Trophoblast cell (in vitro differentiated cells and primary cell): ENCODE results near the gene MSRB1.

Experiments used
- DNase-seq, 2 donors: peaks; one replicate each; pipeline ENCODE4 v3.0.0-alpha.2; 2016
- H2AFZ ChIP-seq: 2 replicates; pipeline ENCODE4 v1.6.1; 2013; ENCODE audit warnings: low read length, moderate library complexity, mild to moderate bottlenecking; ENCODE audit not compliant: insufficient read depth, poor library complexity
- H2AK5ac ChIP-seq: 2 replicates; pipeline ENCODE4 v1.6.1; 2013; ENCODE audit warnings: mild to moderate bottlenecking, low read length
- H2BK120ac ChIP-seq: 2 replicates; pipeline ENCODE4 v1.6.1; 2013; ENCODE audit warnings: low read length, mild to moderate bottlenecking, moderate library complexity; ENCODE audit not compliant: insufficient read depth, poor library complexity
- H2BK12ac ChIP-seq: 2 replicates; pipeline ENCODE4 v1.6.1; 2013; ENCODE audit warnings: mild to moderate bottlenecking, low read length, moderate library complexity
- H2BK5ac ChIP-seq: 2 replicates; pipeline ENCODE4 v1.6.1; 2013; ENCODE audit warnings: low read length, low read depth, moderate library complexity, mild to moderate bottlenecking; ENCODE audit not compliant: poor library complexity
- H3K14ac ChIP-seq: 2 replicates; pipeline ENCODE4 v1.6.1; 2013; ENCODE audit warnings: mild to moderate bottlenecking, low read length
- H3K18ac ChIP-seq: 2 replicates; pipeline ENCODE4 v1.6.1; 2013; ENCODE audit warnings: mild to moderate bottlenecking, low read length
- H3K23ac ChIP-seq: 2 replicates; pipeline ENCODE4 v1.6.1; 2013; ENCODE audit warnings: low read length
- H3K27ac ChIP-seq: 2 replicates; pipeline ENCODE4 v1.5.1; 2013; ENCODE audit warnings: low read depth, mild to moderate bottlenecking, inconsistent platforms, low read length, moderate library complexity
- H3K27me3 ChIP-seq: 2 replicates; pipeline ENCODE4 v1.6.1; 2013; ENCODE audit warnings: inconsistent platforms, mild to moderate bottlenecking, low read length, moderate library complexity; ENCODE audit not compliant: insufficient read depth
- H3K36me3 ChIP-seq, 2 experiments: 1 replicate in 1 of 2; 2 replicates in 1 of 2; pipeline ENCODE4 v1.6.1; 2013; ENCODE audit warnings: low read length in 2 of 2, mild to moderate bottlenecking in 2 of 2, moderate library complexity in 1 of 2; ENCODE audit not compliant: insufficient read depth in 2 of 2, control insufficient read depth in 1 of 2
- H3K4ac ChIP-seq: 2 replicates; pipeline ENCODE4 v1.6.1; 2013; ENCODE audit warnings: low read depth, mild to moderate bottlenecking, low read length, moderate library complexity
- H3K4me1 ChIP-seq, 2 experiments: 1 replicate in 1 of 2; 2 replicates in 1 of 2; pipeline ENCODE4 v1.6.1; 2013; ENCODE audit warnings: low read length in 2 of 2, mild to moderate bottlenecking in 2 of 2, moderate library complexity in 1 of 2; ENCODE audit not compliant: insufficient read depth in 2 of 2, control insufficient read depth in 1 of 2
- H3K4me2 ChIP-seq: 2 replicates; pipeline ENCODE4 v1.6.1; 2013; ENCODE audit warnings: inconsistent platforms, mild to moderate bottlenecking, low read length, moderate library complexity
- H3K4me3 ChIP-seq: 2 replicates; pipeline ENCODE4 v1.5.1; 2013; ENCODE audit warnings: mild to moderate bottlenecking, low read depth, low read length, inconsistent platforms
- H3K79me1 ChIP-seq: one replicate; pipeline ENCODE4 v1.6.1; 2013; ENCODE audit warnings: low read length
- H3K79me2 ChIP-seq: 2 replicates; pipeline ENCODE4 v1.6.1; 2013; ENCODE audit warnings: low read length, mild to moderate bottlenecking; ENCODE audit not compliant: control insufficient read depth, insufficient read depth, poor library complexity
- H3K9ac ChIP-seq: 2 replicates; pipeline ENCODE4 v1.6.1; 2013; ENCODE audit warnings: mild to moderate bottlenecking, low read length
- H3K9me3 ChIP-seq: 2 replicates; pipeline ENCODE4 v1.6.1; 2013; ENCODE audit warnings: low read depth, mild to moderate bottlenecking, control low read depth, inconsistent platforms, low read length; ENCODE audit not compliant: insufficient read depth
- H4K12ac ChIP-seq: 2 replicates; pipeline ENCODE4 v1.6.1; 2013; ENCODE audit warnings: low read depth, mild to moderate bottlenecking, low read length, moderate library complexity
- H4K8ac ChIP-seq: 2 replicates; pipeline ENCODE4 v1.6.1; 2013; ENCODE audit warnings: low read depth, mild to moderate bottlenecking, low read length, moderate library complexity
- H4K91ac ChIP-seq: one replicate; pipeline ENCODE4 v1.6.1; 2013; ENCODE audit warnings: low read depth, mild to moderate bottlenecking, low read length, moderate library complexity
- WGBS: extraction: QIAGEN DNeasy Blood & Tissue Kit; methylation state at CpG from one replicate; pipeline ENCODE4 v1.1.7; 2013; ENCODE audit warnings: missing lambda C conversion rate; ENCODE audit not compliant: insufficient read length, insufficient coverage; ENCODE audit errors: extremely low coverage; 5-methylcytosine and 5-hydroxymethylcytosine counted together

MSRB1 gene

GRCh38 chr16:1914988-1915387 is 28.0 kb downstream of the MSRB1 start:
- Histone ChIP-seq H2BK12ac (no peak overlapping the region), H3K18ac (no peak overlapping the region), H3K36me3 (no peaks in the 10 kb centered on the region), H4K12ac (no peak overlapping the region), H3K27ac (no peak overlapping the region), H3K4ac (no peak overlapping the region), H2BK5ac (no peak overlapping the region), H2AK5ac (no peak overlapping the region), H3K79me2 (no peaks in the 10 kb centered on the region), H3K9ac (no peak overlapping the region), H3K14ac (no peak overlapping the region), H3K4me2 (no peak overlapping the region), H2AFZ (no peak overlapping the region), H4K8ac (no peak overlapping the region), H3K79me1 (no peaks in the 10 kb centered on the region), H3K9me3 (peaks cover 5% of the 10 kb centered on the region), H3K4me3 (no peak overlapping the region), H3K27me3 (peaks cover 42% of the 10 kb centered on the region), H2BK120ac (no peak overlapping the region), H3K4me1 (peaks cover 0 to 4% of the 10 kb centered on the region in 2 experiments), H3K23ac (no peak overlapping the region), H4K91ac (no peak overlapping the region)
- no peak for DNase-seq
- WGBS = no CpG with 5 or more reads among the region's 8 CpGs

- no CpG with 5 or more reads among the region's 15 CpGs for WGBS
- peaks cover 33% of the 10 kb centered on the region for H3K27me3 ChIP-seq
Observed at GRCh38 chr16:1914084-1914608, 28.9 kb downstream of the MSRB1 start.

DNA sequence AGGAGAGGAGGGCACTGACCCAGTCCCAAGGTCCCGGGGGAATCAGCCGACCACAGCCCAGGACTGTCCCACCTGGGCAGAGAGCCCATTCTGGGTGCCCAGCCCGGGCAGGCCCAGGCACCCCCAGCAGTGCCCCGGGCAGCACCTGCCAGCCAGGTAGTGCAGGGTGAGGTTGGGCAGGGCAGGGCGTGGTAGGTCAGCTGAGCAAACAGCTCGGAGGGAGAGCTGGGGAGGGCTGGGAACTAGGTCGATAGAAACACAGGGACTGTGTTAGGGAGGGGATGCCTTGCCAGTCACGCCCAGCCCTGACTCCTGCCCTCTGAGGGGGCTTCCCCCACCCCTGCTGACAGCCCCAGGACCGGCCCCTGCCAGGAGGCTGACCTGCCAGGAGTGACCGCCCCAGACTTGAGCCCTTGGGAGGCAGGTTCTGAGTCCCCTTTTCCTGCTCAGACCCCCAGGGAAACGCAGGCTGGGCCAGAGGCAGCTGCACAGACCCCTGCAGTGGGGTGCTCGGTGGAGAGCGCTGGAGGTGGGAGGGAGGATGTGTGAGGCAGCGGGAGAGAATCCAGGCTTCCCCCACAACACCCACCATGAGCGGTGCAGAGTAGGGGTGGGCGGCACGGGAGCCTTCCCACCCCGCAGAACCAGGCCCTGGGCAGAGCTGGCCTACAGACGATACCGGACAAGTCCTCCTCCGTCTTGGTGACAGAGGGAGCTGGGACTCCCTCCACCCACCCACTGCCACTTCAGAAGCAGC is 29.5 kb downstream of the MSRB1 start:
- H3K27ac ChIP-seq = no peak overlapping the region
- H2BK120ac ChIP-seq = no peak overlapping the region
- no peak overlapping the region for H2BK12ac ChIP-seq
- H2AFZ ChIP-seq = no peak overlapping the region
- H3K9ac ChIP-seq = no peak overlapping the region
- H4K8ac ChIP-seq = no peak overlapping the region
- H3K79me2 ChIP-seq = no peaks in the 10 kb centered on the region
- H3K4me1 ChIP-seq = peaks cover 0 to 1% of the 10 kb centered on the region in 2 experiments
- H2AK5ac ChIP-seq = no peak overlapping the region
- H2BK5ac ChIP-seq = no peak overlapping the region
- peaks cover 2% of the 10 kb centered on the region for H3K9me3 ChIP-seq
- no peak for DNase-seq
- no peak overlapping the region for H3K4ac ChIP-seq
- H3K36me3 ChIP-seq = no peaks in the 10 kb centered on the region
- no peak overlapping the region for H3K14ac ChIP-seq
- H3K4me3 ChIP-seq = no peak overlapping the region
- no peaks in the 10 kb centered on the region for H3K79me1 ChIP-seq
- H4K12ac ChIP-seq = no peak overlapping the region
- H3K23ac ChIP-seq = no peak overlapping the region
- H3K27me3 ChIP-seq = peaks cover 27% of the 10 kb centered on the region
- H4K91ac ChIP-seq = no peak overlapping the region
- no peak overlapping the region for H3K4me2 ChIP-seq
- WGBS = no CpG with 5 or more reads among the region's 21 CpGs
- H3K18ac ChIP-seq = no peak overlapping the region

More at GRCh38 chr16:1914084-1914608, 28.9 kb downstream of the MSRB1 start:
- H3K79me1 ChIP-seq = no peaks in the 10 kb centered on the region
- no peak overlapping the region for H3K18ac ChIP-seq
- no peak overlapping the region for H4K8ac ChIP-seq
- no peak overlapping the region for H3K9ac ChIP-seq
- H3K27ac ChIP-seq = no peak overlapping the region
- H3K4me2 ChIP-seq = no peak overlapping the region
- DNase-seq = no peak
- H3K4me1 ChIP-seq = peaks cover 0 to 4% of the 10 kb centered on the region in 2 experiments
- H3K4ac ChIP-seq = no peak overlapping the region
- no peak overlapping the region for H2BK12ac ChIP-seq
- H3K14ac ChIP-seq = no peak overlapping the region
- H3K23ac ChIP-seq = no peak overlapping the region
- no peak overlapping the region for H2BK5ac ChIP-seq
- no peak overlapping the region for H4K91ac ChIP-seq
- no peak overlapping the region for H2BK120ac ChIP-seq
- no peak overlapping the region for H3K4me3 ChIP-seq
- H2AFZ ChIP-seq = no peak overlapping the region
- no peaks in the 10 kb centered on the region for H3K79me2 ChIP-seq
- no peak overlapping the region for H4K12ac ChIP-seq
- H3K36me3 ChIP-seq = no peaks in the 10 kb centered on the region
- no peak overlapping the region for H2AK5ac ChIP-seq
- peaks cover 3% of the 10 kb centered on the region for H3K9me3 ChIP-seq

DNA sequence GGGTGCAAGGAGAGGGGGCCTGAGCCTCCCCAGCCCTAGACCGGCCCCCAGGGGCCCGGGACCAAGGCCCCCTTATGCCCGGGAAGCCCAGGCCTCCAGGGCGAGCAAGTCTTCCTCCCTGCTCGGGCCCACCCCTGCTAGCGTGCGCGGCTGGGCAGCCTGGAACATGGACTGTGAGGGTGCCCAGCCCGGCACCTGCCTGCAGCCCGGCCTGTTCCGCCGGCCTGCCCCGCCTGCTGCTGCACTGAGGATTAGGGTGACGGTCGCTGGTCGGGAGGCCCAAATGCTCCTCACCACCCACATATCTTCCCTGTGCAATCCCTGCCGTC is 30.8 kb downstream of the MSRB1 start:
- Histone ChIP-seq H4K12ac (no peak overlapping the region), H2BK12ac (no peak overlapping the region), H3K23ac (no peak overlapping the region), H3K79me1 (no peaks in the 10 kb centered on the region), H3K27ac (no peak overlapping the region), H3K27me3 (peaks cover 16% of the 10 kb centered on the region), H3K14ac (no peak overlapping the region), H3K36me3 (no peaks in the 10 kb centered on the region), H3K4ac (no peak overlapping the region), H3K9ac (no peak overlapping the region), H4K91ac (no peak overlapping the region), H2AFZ (no peak overlapping the region), H2BK5ac (no peak overlapping the region), H3K79me2 (no peaks in the 10 kb centered on the region), H3K4me2 (no peak overlapping the region), H3K4me3 (no peak overlapping the region), H2AK5ac (no peak overlapping the region), H2BK120ac (no peak overlapping the region), H4K8ac (no peak overlapping the region), H3K18ac (no peak overlapping the region), H3K4me1 (no peaks in the 10 kb centered on the region), H3K9me3 (no peaks in the 10 kb centered on the region)
- DNase-seq = no peak
- no CpG with 5 or more reads among the region's 17 CpGs for WGBS
